ENCODE data around the gene IGFBP4. TPM values are rescaled to one million over a fixed set of nuclear protein-coding genes. Genes with fewer than 3 reads are reported as not detected.

IGFBP4 gene
- total RNA-seq, 1 donor from 2014 or later, result 56.7 TPM

- no peak for DNase-seq (ENCODE audit: low read depth, low spot score)
- H3K27me3 Mint-ChIP-seq (ENCODE audit: low read depth), result no peaks in the 10 kb centered on the region
- H3K27ac Mint-ChIP-seq (ENCODE audit: unreplicated experiment), result peak overlapping the region; percentile 96
- peak overlapping the region; percentile 90 for H3K4me3 Mint-ChIP-seq
- no peaks in the 10 kb centered on the region for H3K9me3 Mint-ChIP-seq
- H3K4me1 Mint-ChIP-seq, result peaks cover 42% of the 10 kb centered on the region
- no peak for TF ChIP-seq CTCF (conservative IDR thresholded peaks at IDR 0.05)
- peaks cover 7% of the 10 kb centered on the region for H3K36me3 Mint-ChIP-seq (ENCODE audit: low read depth)
Measured at GRCh38 chr17:40417258-40417608, 26.0 kb upstream of the IGFBP4 start.

GRCh38 chr17:40417609-40418427, 25.4 kb upstream of the IGFBP4 start, which contains the start of gene TOP2A:
TSS of gene TOP2A (minus strand) at chr17:40417896. CDS start at chr17:40417791, 105 bp downstream.
- H3K4me1 Mint-ChIP-seq, result peaks cover 45% of the 10 kb centered on the region
- no peaks in the 10 kb centered on the region for H3K27me3 Mint-ChIP-seq (ENCODE audit: low read depth)
- no peaks in the 10 kb centered on the region for H3K9me3 Mint-ChIP-seq
- peak; percentile 99 for DNase-seq (ENCODE audit: low read depth, low spot score)
- peaks cover 5% of the 10 kb centered on the region for H3K36me3 Mint-ChIP-seq (ENCODE audit: low read depth)
- no peak for TF ChIP-seq CTCF (conservative IDR thresholded peaks at IDR 0.05)
- peak within 1 kb of the TSS; percentile 96 for H3K27ac Mint-ChIP-seq (ENCODE audit: unreplicated experiment)
- peak within 1 kb of the TSS; percentile 90 for H3K4me3 Mint-ChIP-seq

- H3K9me3 Mint-ChIP-seq, result no peaks in the 10 kb centered on the region
- no peak for TF ChIP-seq CTCF (conservative IDR thresholded peaks at IDR 0.05)
- no peak overlapping the region for H3K27ac Mint-ChIP-seq (ENCODE audit: unreplicated experiment)
- H3K27me3 Mint-ChIP-seq (ENCODE audit: low read depth), result no peaks in the 10 kb centered on the region
- no peak for DNase-seq (ENCODE audit: low read depth, low spot score)
- peak overlapping the region; percentile 90 for H3K4me3 Mint-ChIP-seq
- peaks cover 4% of the 10 kb centered on the region for H3K36me3 Mint-ChIP-seq (ENCODE audit: low read depth)
- H3K4me1 Mint-ChIP-seq, result peaks cover 44% of the 10 kb centered on the region
Measured at GRCh38 chr17:40418428-40418706, 24.9 kb upstream of the IGFBP4 start.

GRCh38 chr17:40419559-40420331, 23.5 kb upstream of the IGFBP4 start:
- TF ChIP-seq CTCF (conservative IDR thresholded peaks at IDR 0.05), result no peak
- H3K27ac Mint-ChIP-seq (ENCODE audit: unreplicated experiment), result peak overlapping the region; percentile 87
- peak overlapping the region; percentile 86 for H3K4me3 Mint-ChIP-seq
- H3K9me3 Mint-ChIP-seq, result no peaks in the 10 kb centered on the region
- peaks cover 4% of the 10 kb centered on the region for H3K36me3 Mint-ChIP-seq (ENCODE audit: low read depth)
- peaks cover 44% of the 10 kb centered on the region for H3K4me1 Mint-ChIP-seq
- peak; percentile 27 for DNase-seq (ENCODE audit: low read depth, low spot score)
- no peaks in the 10 kb centered on the region for H3K27me3 Mint-ChIP-seq (ENCODE audit: low read depth)

- H3K9me3 Mint-ChIP-seq, result peaks cover 3% of the 10 kb centered on the region
- H3K27me3 Mint-ChIP-seq (ENCODE audit: low read depth), result no peaks in the 10 kb centered on the region
- H3K36me3 Mint-ChIP-seq (ENCODE audit: low read depth), result no peaks in the 10 kb centered on the region
- H3K4me3 Mint-ChIP-seq, result no peak overlapping the region
- no peak for TF ChIP-seq CTCF (conservative IDR thresholded peaks at IDR 0.05)
- peak overlapping the region; percentile 27 for H3K27ac Mint-ChIP-seq (ENCODE audit: unreplicated experiment)
- DNase-seq (ENCODE audit: low read depth, low spot score), result no peak
- H3K4me1 Mint-ChIP-seq, result peaks cover 20% of the 10 kb centered on the region
Measured at GRCh38 chr17:40422990-40423633, 20.1 kb upstream of the IGFBP4 start.

Measured in neural crest cell (in vitro differentiated cells).